Kidney epithelial cell (primary cell): ENCODE results near the gene NDUFA8. TPM values are rescaled to one million over a fixed set of nuclear protein-coding genes. Genes with fewer than 3 reads are reported as not detected.
A peak's percentile ranks its signal among the peaks of the same experiment; 100 is the strongest.

Experiments
- DNase-seq: peaks from one replicate; pipeline ENCODE4 v3.0.0-alpha.2; 2010; ENCODE audit warnings: low read depth
- H3K27me3 ChIP-seq: 2 replicates; pipeline ENCODE4 v1.6.0; 2011; ENCODE audit warnings: low read length; ENCODE audit not compliant: control insufficient read depth, insufficient read depth
- H3K36me3 ChIP-seq: 2 replicates; pipeline ENCODE4 v1.5.1; 2011; ENCODE audit warnings: low read length; ENCODE audit not compliant: control insufficient read depth, insufficient read depth
- H3K4me3 ChIP-seq: 2 replicates; pipeline ENCODE4 v1.5.1; 2011; ENCODE audit warnings: low read depth, mild to moderate bottlenecking, control low read depth, low read length
- CTCF ChIP-seq: IDR thresholded peaks from 2 replicates; pipeline ENCODE4 v1.5.1; 2011; ENCODE audit warnings: mild to moderate bottlenecking, moderate library complexity, low read length, control low read depth, inconsistent platforms; ENCODE audit not compliant: insufficient read depth, poor library complexity, severe bottlenecking
- total RNA-seq: library from RNA; depleted of rRNA; stranded (reverse); fragments of >200 nt; gene quantifications from 2 replicates; pipeline ENCODE4 v1.2.3, GENCODE V29; 2015

The NDUFA8 gene
- total RNA-seq, 1 donor from 2014 or later = 42.7 TPM

GRCh38 chr9:122096620-122097415 lies 62.8 kb downstream of the NDUFA8 start:
- DNase-seq = no peak
- H3K4me3 ChIP-seq = no peak overlapping the region
- H3K27me3 ChIP-seq = no peaks in the 10 kb centered on the region
- H3K36me3 ChIP-seq = no peaks in the 10 kb centered on the region
- TF ChIP-seq CTCF = no peak

GRCh38 chr9:122095010-122095767 lies 64.4 kb downstream of the NDUFA8 start:
- TF ChIP-seq CTCF = peak; percentile 81
- DNase-seq = peak; percentile 32
- Histone ChIP-seq H3K4me3 (no peak overlapping the region), H3K36me3 (no peaks in the 10 kb centered on the region), H3K27me3 (no peaks in the 10 kb centered on the region)

Other genes with a start within 250 kb of the NDUFA8 start
- 3.7 and 4.2 TPM in 2 replicates for gene TTLL11, start 66.5 kb downstream of the NDUFA8 start, total RNA-seq
- gene MORN5, start 129 bp upstream of the NDUFA8 start, total RNA-seq = not detected in 2 replicates
- 0.07 and 0.84 TPM in 2 replicates for gene LHX6, start 69.2 kb upstream of the NDUFA8 start, total RNA-seq
- 17.9 and 21.1 TPM in 2 replicates for gene RBM18, start 105.1 kb upstream of the NDUFA8 start, total RNA-seq
- gene MRRF, start 105.1 kb upstream of the NDUFA8 start, total RNA-seq = 33.8 and 46.2 TPM in 2 replicates
- 0.04 and 0.07 TPM in 2 replicates for gene PTGS1, start 211.2 kb upstream of the NDUFA8 start, total RNA-seq